Measurements from ENCODE around the gene NCOA3. TPM values are rescaled to one million over a fixed set of nuclear protein-coding genes. Genes with fewer than 3 reads are reported as not detected.

NCOA3 gene
- total and polyA plus RNA-seq, 10 of the 15 experiments (the other 5 are each of a cell fraction or from before 2014, with no cell fraction given), result 16.9 to 96.2 (median 73.6) TPM

GRCh38 chr20:47691625-47692024 is 189.9 kb downstream of the NCOA3 start:
- Histone ChIP-seq H2AFZ (ENCODE audit: control insufficient read depth, low read depth, low read length) (no peak overlapping the region), H3K79me2 (ENCODE audit: control insufficient read depth, insufficient read depth, low read length) (no peaks in the 10 kb centered on the region), H3K9me3 (replicated peaks; ENCODE audit: control insufficient read depth, insufficient read depth, low read length) (no peaks in the 10 kb centered on the region), H4K20me1 (ENCODE audit: control insufficient read depth, insufficient read depth) (no peaks in the 10 kb centered on the region), H3K4me2 (ENCODE audit: control insufficient read depth, insufficient read depth) (no peak overlapping the region), H3K27me3 (replicated peaks in 1 of 2; ENCODE audit: control insufficient read depth in 2 of 2, insufficient read depth in 2 of 2, low read length in 1 of 2) (no peaks in the 10 kb centered on the region; a peak in 1 of 4 replicates), H3K36me3 (ENCODE audit: control insufficient read depth in 2 of 2, insufficient read depth in 2 of 2, low read length in 1 of 2) (no peaks in the 10 kb centered on the region), H3K9ac (ENCODE audit: control insufficient read depth, insufficient read depth, low read length) (no peak overlapping the region), H3K27ac (ENCODE audit: control insufficient read depth, insufficient read depth) (no peak overlapping the region), H3K4me3 (no peak overlapping the region), H3K4me1 (ENCODE audit: control insufficient read depth, insufficient read depth, low read length) (peaks cover 13% of the 10 kb centered on the region)
- ChIA-PET RAD21 (ENCODE audit: unreplicated experiment) (interaction anchor here (2.1 kb wide), 1 partner anchor 929 kb away, joined by 6 read pairs; no protein-coding TSS in a partner anchor), POLR2A (interaction anchor here (0.8 kb wide), 1 partner anchor 15 kb away, joined by 3 read pairs; no protein-coding TSS in a partner anchor), CTCF (interaction anchor here (1.1 to 2.2 kb wide), 4 partner anchors 14 to 929 kb away, joined by 3 to 12 read pairs (median 4); no protein-coding TSS in a partner anchor), SMC1A (ENCODE audit: uncharacterized antibody, unreplicated experiment) (interaction anchor here (0.6 to 2.7 kb wide), 4 partner anchors 14 to 484 kb away, joined by 3 to 6 read pairs (median 4); no protein-coding TSS in a partner anchor)
- in situ Hi-C loops (cut with MboI), result no loop called here
- no peak for ATAC-seq
- BruUV-seq (replicated peaks), result no TSS peak
- intact Hi-C loops (cut with micrococcal nuclease; ENCODE audit: unreplicated experiment), result no loop called here
- DNase-seq (ENCODE audit: low read depth, low spot score), result no peak
- FAIRE-seq, result no peak
- TF ChIP-seq ATF2 (IDR thresholded peaks at IDR 0.05; ENCODE audit: low read length) (no peak), DPF2 (IDR thresholded peaks at IDR 0.05) (no peak), BCLAF1 (IDR thresholded peaks at IDR 0.05) (no peak), YBX1 (IDR thresholded peaks at IDR 0.05) (no peak), ZNF384 (IDR thresholded peaks at IDR 0.05; ENCODE audit: borderline replicate concordance, low read depth, low read length) (no peak), ZBTB40 (IDR thresholded peaks at IDR 0.05; ENCODE audit: borderline replicate concordance) (no peak), ZNF207 (IDR thresholded peaks at IDR 0.05; ENCODE audit: borderline replicate concordance) (no peak), TCF12 (IDR thresholded peaks at IDR 0.05; ENCODE audit: low read depth, low read length) (no peak), KLF5 (IDR thresholded peaks at IDR 0.05; ENCODE audit: partially characterized antibody) (no peak), ZBED1 (IDR thresholded peaks at IDR 0.05; ENCODE audit: borderline replicate concordance) (no peak), SREBF1 (IDR thresholded peaks at IDR 0.05; ENCODE audit: low read length) (no peak), FOS (IDR thresholded peaks at IDR 0.05; ENCODE audit: borderline replicate concordance, extremely low read depth, insufficient read length) (no peak), TARDBP (IDR thresholded peaks at IDR 0.05; ENCODE audit: borderline replicate concordance) (no peak), ZNF24 (IDR thresholded peaks at IDR 0.05) (no peak)
- TF ChIP-seq, protein P1, sequence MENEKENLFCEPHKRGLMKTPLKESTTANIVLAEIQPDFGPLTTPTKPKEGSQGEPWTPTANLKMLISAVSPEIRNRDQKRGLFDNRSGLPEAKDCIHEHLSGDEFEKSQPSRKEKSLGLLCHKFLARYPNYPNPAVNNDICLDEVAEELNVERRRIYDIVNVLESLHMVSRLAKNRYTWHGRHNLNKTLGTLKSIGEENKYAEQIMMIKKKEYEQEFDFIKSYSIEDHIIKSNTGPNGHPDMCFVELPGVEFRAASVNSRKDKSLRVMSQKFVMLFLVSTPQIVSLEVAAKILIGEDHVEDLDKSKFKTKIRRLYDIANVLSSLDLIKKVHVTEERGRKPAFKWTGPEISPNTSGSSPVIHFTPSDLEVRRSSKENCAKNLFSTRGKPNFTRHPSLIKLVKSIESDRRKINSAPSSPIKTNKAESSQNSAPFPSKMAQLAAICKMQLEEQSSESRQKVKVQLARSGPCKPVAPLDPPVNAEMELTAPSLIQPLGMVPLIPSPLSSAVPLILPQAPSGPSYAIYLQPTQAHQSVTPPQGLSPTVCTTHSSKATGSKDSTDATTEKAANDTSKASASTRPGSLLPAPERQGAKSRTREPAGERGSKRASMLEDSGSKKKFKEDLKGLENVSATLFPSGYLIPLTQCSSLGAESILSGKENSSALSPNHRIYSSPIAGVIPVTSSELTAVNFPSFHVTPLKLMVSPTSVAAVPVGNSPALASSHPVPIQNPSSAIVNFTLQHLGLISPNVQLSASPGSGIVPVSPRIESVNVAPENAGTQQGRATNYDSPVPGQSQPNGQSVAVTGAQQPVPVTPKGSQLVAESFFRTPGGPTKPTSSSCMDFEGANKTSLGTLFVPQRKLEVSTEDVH (IDR thresholded peaks at IDR 0.05; ENCODE audit: low read depth, partially characterized antibody), result no peak

Measured in GM12878 (cell line).